A549 (cell line): ENCODE results near the gene ZNF613. TPM values are rescaled to one million over a fixed set of nuclear protein-coding genes. Genes with fewer than 3 reads are reported as not detected.
"Not testable (repeated sequence)": the region's sequence is repeated elsewhere in the genome, so short reads cannot be mapped to it uniquely, and the experiment has no call there.

Experiments
- ATAC-seq, 2 experiments: fragments of 200-7000 bp in 1 of 2; fragments of >200 bp in 1 of 2; cut with Nextera tagmentation in 1 of 2; cut with Tn5 transposase in 1 of 2; 3 replicates each; pipeline versions ENCODE4 v1.8.0 to v1.9.1; 2018 to 2020; ENCODE audit warnings: mild to moderate bottlenecking in 1 of 2, moderate library complexity in 1 of 2
- CTCF ChIA-PET: fragments of 300-600 bp; sonication (Branson Sonifier 250); formaldehyde crosslinking; extraction: SDS; loops from one replicate; lab custom pipeline; 2021; ENCODE audit warnings: antibody characterized with exemption, inconsistent platforms; lab: Yijun Ruan, JAX
- POLR2A ChIA-PET: fragments of 350-600 bp; formaldehyde crosslinking; extraction: SDS; loops from one replicate; lab custom pipeline; 2021; ENCODE audit warnings: antibody characterized with exemption, inconsistent platforms; lab: Yijun Ruan, JAX
- DNase-seq, 2 experiments: peaks; one replicate each; pipeline versions ENCODE4 v3.0.0 to v3.0.0-alpha.2; 2011 to 2016; ENCODE audit warnings: low read depth in 1 of 2, low spot score in 1 of 2
- FAIRE-seq: peaks from 2 replicates; lab custom pipeline; 2011; peaks lifted over from hg19 to GRCh38; lab: Jason Lieb, UNC
- H3K27ac ChIP-seq, 2 experiments: fragments of >200 bp; sonication (Bioruptor Twin); formaldehyde crosslinking; 3 replicates each; pipeline ENCODE4 v1.5.1; 2016 to 2017
- H3K4me1 ChIP-seq: fragments of >200 bp; sonication (Bioruptor Twin); formaldehyde crosslinking; 3 replicates; pipeline ENCODE4 v1.6.1; 2016
- H3K4me2 ChIP-seq: fragments of >200 bp; sonication (Bioruptor Twin); formaldehyde crosslinking; 3 replicates; pipeline ENCODE4 v1.6.1; 2016
- H3K4me3 ChIP-seq: fragments of >200 bp; sonication (Bioruptor Twin); formaldehyde crosslinking; 3 replicates; pipeline ENCODE4 v1.5.1; 2016
- H3K9me3 ChIP-seq: fragments of >200 bp; sonication (Bioruptor Twin); formaldehyde crosslinking; 3 replicates; pipeline ENCODE4 v1.6.1; 2016
- ATOH8 ChIP-seq: fragments of 250-450 bp; sonication (Bioruptor Pico); IDR thresholded peaks from 2 replicates; pipeline ENCODE4 v1.5.0; 2020; ENCODE audit warnings: low read depth, mild to moderate bottlenecking, moderate library complexity
- BCL3 ChIP-seq: fragments of >200 bp; sonication (Bioruptor Twin); formaldehyde crosslinking; IDR thresholded peaks from 3 replicates; pipeline ENCODE4 v1.6.1; 2016
- CEBPB ChIP-seq, 2 experiments: fragments of >200 bp in 1 of 2; sonication (Bioruptor Twin) in 1 of 2; formaldehyde crosslinking in 1 of 2; IDR thresholded peaks; 2 replicates each; pipeline ENCODE4 v1.6.1; 2012 to 2016
- FOSL2 ChIP-seq, 2 experiments: fragments of 450-650 bp in 1 of 2; fragments of >200 bp in 1 of 2; sonication (Bioruptor Twin) in 1 of 2; formaldehyde crosslinking; IDR thresholded peaks; 2 replicates each; pipeline versions ENCODE4 v1.5.0 to v1.6.1; 2016 to 2020; ENCODE audit warnings: mild to moderate bottlenecking in 1 of 2, moderate library complexity in 1 of 2
- HES2 ChIP-seq: fragments of >200 bp; sonication (Bioruptor Twin); formaldehyde crosslinking; IDR thresholded peaks from 2 replicates; pipeline ENCODE4 v1.6.1; 2016
- KDM1A ChIP-seq: fragments of 200-600 bp; sonication (generic); IDR thresholded peaks from 2 replicates; pipeline ENCODE4 v1.6.1; 2016; ENCODE audit warnings: low read depth, mild to moderate bottlenecking
- RAD21 ChIP-seq, 2 experiments: fragments of >200 bp in 1 of 2; sonication (Bioruptor Twin) in 1 of 2; formaldehyde crosslinking in 1 of 2; IDR thresholded peaks in 1 of 2; conservative IDR thresholded peaks in 1 of 2; 2 replicates in 1 of 2; 3 replicates in 1 of 2; pipeline ENCODE4 v1.6.1; 2012 to 2018; ENCODE audit warnings: inconsistent platforms in 1 of 2
- RFX5 ChIP-seq: fragments of 450-650 bp; IDR thresholded peaks from 2 replicates; pipeline ENCODE4 v1.7.1; 2014; ENCODE audit warnings: antibody characterized with exemption, mild to moderate bottlenecking, moderate library complexity
- RNF2 ChIP-seq: fragments of 200-600 bp; sonication (generic); IDR thresholded peaks from 2 replicates; pipeline ENCODE4 v1.6.1; 2016; ENCODE audit warnings: low read depth, mild to moderate bottlenecking, antibody characterized with exemption, moderate library complexity, borderline replicate concordance
- TFCP2L1 ChIP-seq: fragments of 250-450 bp; sonication (Bioruptor Pico); IDR thresholded peaks from 2 replicates; pipeline ENCODE4 v1.5.0; 2021; ENCODE audit warnings: mild to moderate bottlenecking
- TP53 ChIP-seq: fragments of 250-450 bp; sonication (Bioruptor Pico); IDR thresholded peaks from 2 replicates; pipeline ENCODE4 v1.5.0; 2021; ENCODE audit warnings: mild to moderate bottlenecking, moderate library complexity
- WGBS: methylation state at CpG from one replicate; pipeline ENCODE4 v1.1.6; 2017; ENCODE audit errors: missing lambda C conversion rate; 5-methylcytosine and 5-hydroxymethylcytosine counted together
- polyA plus RNA-seq, 4 experiments: library from polyadenylated mRNA; depleted of rRNA in 3 of 4; stranded (reverse); fragments of >200 nt; fragmentation: RNase III in 1 of 4; extraction: RNeasy Plus Mini Kit Qiagen cat#74134 plus additional on column Dnase treatment in 1 of 4; gene quantifications; 2 replicates in 3 of 4; 3 replicates in 1 of 4; pipeline ENCODE4 v1.2.3, GENCODE V29; 2011 to 2017

ZNF613 gene
- polyA plus RNA-seq, 2 of the 4 experiments (the other 2 are of a cell fraction) = 1.4 to 2.6 TPM

DNA sequence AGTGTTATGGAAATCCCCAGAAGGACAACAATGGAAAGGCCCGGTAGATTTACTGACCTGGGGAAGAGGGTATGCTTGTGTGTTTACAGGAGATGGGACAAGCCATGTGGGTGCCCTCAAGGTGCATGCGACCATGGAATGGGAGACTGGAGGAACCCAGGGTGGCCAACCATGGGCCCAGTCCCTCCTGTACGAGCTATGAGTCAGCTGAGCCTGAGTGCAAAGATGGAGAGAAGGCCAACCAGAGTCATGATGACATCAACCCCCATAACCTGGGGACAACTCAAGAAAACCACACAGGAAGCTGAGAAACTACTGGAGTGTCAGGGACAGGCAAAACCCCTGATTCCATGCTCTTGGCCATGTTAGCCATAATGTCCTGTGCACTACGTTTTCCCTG is 51.6 kb downstream of the ZNF613 start:
- FAIRE-seq (no peak), ATAC-seq (no peak), DNase-seq (no peak)
- CTCF ChIA-PET = no interaction called here
- no peak overlapping the region for H3K4me2 ChIP-seq
- TF ChIP-seq TP53 (CRISPR knock-in tag) = no peak
- no peak for TF ChIP-seq HES2
- no peak for TF ChIP-seq RFX5
- TF ChIP-seq TFCP2L1 = no peak
- no peak for TF ChIP-seq CEBPB (IDR thresholded peaks at IDR 0.05)
- no peak for TF ChIP-seq FOSL2 (IDR thresholded peaks at IDR 0.05)
- no peak for TF ChIP-seq FOSL2 (CRISPR knock-in tag; IDR thresholded peaks at IDR 0.05)
- no peak for TF ChIP-seq RAD21 (conservative IDR thresholded peaks at IDR 0.05 in 1 of 2, IDR thresholded peaks at IDR 0.05 in 1 of 2)
- TF ChIP-seq RNF2 = no peak
- POLR2A ChIA-PET = no interaction called here
- H3K9me3 ChIP-seq = peaks cover 92% of the 10 kb centered on the region
- H3K4me1 ChIP-seq = no peaks in the 10 kb centered on the region
- H3K4me3 ChIP-seq = no peak overlapping the region
- WGBS = 61% methylated on average over 4 of the region's 4 CpGs
- no peak overlapping the region for H3K27ac ChIP-seq

DNA sequence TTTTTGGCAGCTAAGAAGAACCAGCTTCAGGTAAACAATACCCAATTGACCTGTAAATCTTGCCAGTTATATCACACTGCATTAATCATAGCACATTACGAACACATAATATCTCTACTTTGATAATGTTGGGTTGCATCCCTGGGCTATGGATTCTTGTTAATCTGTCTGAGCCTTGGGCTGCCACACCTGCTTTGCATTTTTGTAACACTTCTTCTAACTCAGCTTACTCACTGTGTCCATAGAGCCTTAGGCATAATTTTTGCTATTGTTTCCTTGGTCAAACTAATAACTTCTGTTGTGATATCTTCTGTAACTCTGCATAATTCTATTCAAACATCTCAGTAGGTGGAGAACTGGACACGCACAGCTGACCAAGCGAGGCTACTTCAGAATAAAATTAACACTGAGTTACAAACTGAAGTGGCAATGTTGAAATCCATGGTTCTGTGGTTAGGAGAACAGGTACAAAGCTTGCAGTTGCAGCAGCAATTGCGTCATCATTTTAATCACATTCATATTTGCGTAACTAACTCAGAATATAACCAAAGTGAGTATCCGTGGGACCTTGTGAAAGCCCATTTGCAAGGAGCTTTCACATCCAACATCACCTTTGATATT is 53.0 kb downstream of the ZNF613 start:
- no peak overlapping the region for H3K4me2 ChIP-seq
- peak in 1 of 2 experiments; percentile 28; a peak in 1 of 4 replicates for TF ChIP-seq CEBPB (IDR thresholded peaks at IDR 0.05)
- no peak for TF ChIP-seq ATOH8 (CRISPR knock-in tag)
- TF ChIP-seq, all 56 proteins: peak for 1
- CTCF ChIA-PET = no interaction called here
- Histone ChIP-seq H3K4me1 (no peaks in the 10 kb centered on the region), H3K4me3 (no peak overlapping the region), H3K27ac (no peak overlapping the region), H3K9me3 (peaks cover 93% of the 10 kb centered on the region)
- no peak for DNase-seq
- 77% methylated on average over 6 of the region's 6 CpGs for WGBS
- no peak for ATAC-seq
- no peak for FAIRE-seq
- POLR2A ChIA-PET = no interaction called here

GRCh38 chr19:51980926-51981325 is 53.7 kb downstream of the ZNF613 start:
- ATAC-seq, POLR2A ChIA-PET, DNase-seq, CTCF ChIA-PET, H3K4me2 ChIP-seq, H3K27ac ChIP-seq, H3K4me1 ChIP-seq, FAIRE-seq, H3K4me3 ChIP-seq: not testable (repeated sequence)
- WGBS = 78% methylated on average over 6 of the region's 6 CpGs
- peaks cover 96% of the 10 kb centered on the region for H3K9me3 ChIP-seq

GRCh38 chr19:51983361-51983760 is 56.1 kb downstream of the ZNF613 start:
- ATAC-seq (no peak), DNase-seq (no peak), FAIRE-seq (no peak)
- Histone ChIP-seq H3K4me3 (no peak overlapping the region), H3K27ac (no peak overlapping the region), H3K9me3 (peaks cover 96% of the 10 kb centered on the region), H3K4me2 (no peak overlapping the region), H3K4me1 (no peaks in the 10 kb centered on the region)
- ChIA-PET POLR2A (no interaction called here), CTCF (interaction anchor here (1.1 kb wide), 1 partner anchor 362 kb away, joined by 3 read pairs; no protein-coding TSS in a partner anchor)
- TF ChIP-seq RAD21 (conservative IDR thresholded peaks at IDR 0.05 in 1 of 2, IDR thresholded peaks at IDR 0.05 in 1 of 2) (no peak), ATOH8 (CRISPR knock-in tag) (no peak), KDM1A (no peak), BCL3 (no peak)
- 79% methylated on average over 4 of the region's 4 CpGs for WGBS
